HEK293 (cell line): ENCODE results near the gene ZFPM1.

ENCODE experiments used
- CTCF ChIP-seq: fragments of 450-650 bp; formaldehyde crosslinking; IDR thresholded peaks from 2 replicates; pipeline ENCODE4 v1.5.1; 2016; ENCODE audit warnings: missing biosample characterization, missing genetic modification characterization
- TCF7L2 ChIP-seq: IDR thresholded peaks from 2 replicates; pipeline ENCODE4 v1.6.1; 2011; ENCODE audit warnings: low read depth, mild to moderate bottlenecking, inconsistent platforms, low read length, moderate library complexity, borderline replicate concordance
- YY1 ChIP-seq: fragments of 450-650 bp; formaldehyde crosslinking; IDR thresholded peaks from 2 replicates; pipeline ENCODE4 v1.5.1; 2018; ENCODE audit warnings: missing biosample characterization, missing genetic modification characterization
- ZBTB20 ChIP-seq: fragments of 450-650 bp; formaldehyde crosslinking; IDR thresholded peaks from 2 replicates; pipeline ENCODE4 v1.5.1; 2016; ENCODE audit warnings: missing biosample characterization, missing genetic modification characterization
- ZNF121 ChIP-seq: fragments of 450-650 bp; formaldehyde crosslinking; IDR thresholded peaks from 2 replicates; pipeline ENCODE4 v1.5.1; 2016; ENCODE audit warnings: missing biosample characterization, missing genetic modification characterization
- ZNF175 ChIP-seq: fragments of 450-650 bp; formaldehyde crosslinking; IDR thresholded peaks from 2 replicates; pipeline ENCODE4 v1.5.1; 2016; ENCODE audit warnings: missing biosample characterization, missing genetic modification characterization
- ZNF214 ChIP-seq: fragments of 450-650 bp; formaldehyde crosslinking; IDR thresholded peaks from 2 replicates; pipeline ENCODE4 v1.5.1; 2017; ENCODE audit warnings: missing biosample characterization, mild to moderate bottlenecking, missing genetic modification characterization, borderline replicate concordance
- ZXDB ChIP-seq: fragments of 450-650 bp; formaldehyde crosslinking; IDR thresholded peaks from 2 replicates; pipeline ENCODE4 v1.5.1; 2016; ENCODE audit warnings: missing biosample characterization, missing genetic modification characterization

- TF ChIP-seq ZNF121 (tag by site-specific recombination) (no peak), ZNF214 (tag by site-specific recombination) (no peak), CTCF (tag by site-specific recombination) (no peak), ZBTB20 (tag by site-specific recombination) (no peak), ZXDB (tag by site-specific recombination) (no peak), ZNF175 (tag by site-specific recombination) (no peak), YY1 (tag by site-specific recombination) (no peak), TCF7L2 (no peak)
Measured at GRCh38 chr16:88536510-88536909, 83.4 kb downstream of the ZFPM1 start.
